OCI-LY7 (cell line): ENCODE data around the gene ATP5F1C. TPM values are rescaled to one million over a fixed set of nuclear protein-coding genes. Genes with fewer than 3 reads are reported as not detected.
A peak's percentile ranks its signal among the peaks of the same experiment; 100 is the strongest.

Experiments used
- Bru-seq: library from RNA; stranded (reverse); fragments of 400-500 nt; gene quantifications from one replicate; lab custom pipeline; 2021; lab: Mats Ljungman, UMichigan
- BruChase-seq, 2 experiments: library from RNA; stranded (reverse); fragments of 400-500 nt; gene quantifications; one replicate each; lab custom pipeline; 2021; lab: Mats Ljungman, UMichigan
- BruUV-seq: library from RNA; stranded (reverse); fragments of 400-500 nt; replicated peaks from 2 replicates; lab custom pipeline; 2021; lab: Mats Ljungman, UMichigan
- CTCF ChIA-PET: fragments of 300-600 bp; sonication (Branson Sonifier 250); formaldehyde crosslinking; loops from one replicate; lab custom pipeline; 2022; ENCODE audit warnings: antibody characterized with exemption; ENCODE audit not compliant: unreplicated experiment; lab: Charles Lee
- POLR2A ChIA-PET: fragments of 300-600 bp; sonication (Branson Sonifier 250); formaldehyde crosslinking; loops from one replicate; lab custom pipeline; 2022; ENCODE audit warnings: antibody characterized with exemption; lab: Charles Lee
- DNase-seq: peaks from one replicate; pipeline ENCODE4 v3.0.0-alpha.2; 2015; ENCODE audit warnings: low spot score
- H2AFZ ChIP-seq: fragments of 200-600 bp; sonication (generic), shearing (Covaris generic); 2 replicates; pipeline ENCODE4 v1.6.1; 2014; ENCODE audit warnings: mild to moderate bottlenecking, antibody characterized with exemption, low read length, moderate library complexity
- H3K27ac ChIP-seq: fragments of 200-600 bp; sonication (generic); 2 replicates; pipeline ENCODE4 v1.5.1; 2014; ENCODE audit warnings: mixed run types, low read depth, mild to moderate bottlenecking, moderate library complexity, low read length, inconsistent platforms; ENCODE audit not compliant: poor library complexity, severe bottlenecking
- H3K36me3 ChIP-seq: fragments of 200-600 bp; sonication (generic); 2 replicates; pipeline ENCODE4 v1.6.1; 2014; ENCODE audit warnings: mild to moderate bottlenecking, antibody characterized with exemption, low read length, moderate library complexity, mixed read lengths; ENCODE audit not compliant: insufficient read depth
- H3K4me1 ChIP-seq: fragments of 200-600 bp; sonication (generic); 2 replicates; pipeline ENCODE4 v1.5.1; 2014; ENCODE audit warnings: mild to moderate bottlenecking, low read length; ENCODE audit not compliant: insufficient read depth, poor library complexity, severe bottlenecking
- H3K4me2 ChIP-seq: fragments of 200-600 bp; sonication (generic); 2 replicates; pipeline ENCODE4 v1.6.1; 2014; ENCODE audit warnings: mild to moderate bottlenecking, low read length
- H3K4me3 ChIP-seq: fragments of 200-600 bp; sonication (generic); 2 replicates; pipeline ENCODE4 v1.5.1; 2014; ENCODE audit warnings: mild to moderate bottlenecking, low read depth, low read length; ENCODE audit not compliant: poor library complexity, severe bottlenecking
- H3K79me2 ChIP-seq: fragments of 200-600 bp; sonication (generic); 2 replicates; pipeline ENCODE4 v1.6.1; 2016; ENCODE audit warnings: low read depth, mild to moderate bottlenecking, low read length, moderate library complexity, mixed read lengths; ENCODE audit not compliant: insufficient read depth
- H3K9me2 ChIP-seq: fragments of 200-600 bp; sonication (generic); 2 replicates; pipeline ENCODE4 v1.6.1; 2016; ENCODE audit warnings: mild to moderate bottlenecking, low read length, mixed read lengths; ENCODE audit not compliant: insufficient read depth
- H3K9me3 ChIP-seq: fragments of 200-600 bp; sonication (generic); 2 replicates; pipeline ENCODE4 v1.6.1; 2014; ENCODE audit warnings: mild to moderate bottlenecking, mixed run types, low read length, mixed read lengths
- H4K20me1 ChIP-seq: fragments of 200-600 bp; sonication (generic); 2 replicates; pipeline ENCODE4 v1.6.1; 2014; ENCODE audit warnings: mild to moderate bottlenecking, antibody characterized with exemption, low read length, moderate library complexity, mixed read lengths; ENCODE audit not compliant: insufficient read depth
- EZH2phosphoT487 ChIP-seq: fragments of 200-600 bp; sonication (generic); IDR thresholded peaks from 2 replicates; pipeline ENCODE4 v1.6.1; 2018; ENCODE audit warnings: low read depth, borderline replicate concordance, mild to moderate bottlenecking, mixed run types, antibody characterized with exemption, low read length, moderate library complexity, mixed read lengths
- intact Hi-C: fragments of 100-400 bp; cut with micrococcal nuclease; formaldehyde crosslinking; loops from one replicate; pipeline ENCODE4 v1.10.0; 2022; ENCODE audit not compliant: unreplicated experiment
- long read RNA-seq: library from polyadenylated mRNA; stranded (forward); transcript quantifications from one replicate; pipeline ENCODE4 v2.0.0, GENCODE V29; 2022
- total RNA-seq, 2 experiments: library from RNA; depleted of rRNA in 1 of 2; stranded (reverse); fragments of >200 nt in 1 of 2; shearing (Covaris generic) in 1 of 2; gene quantifications; 2 replicates each; pipeline ENCODE4 v1.2.3, GENCODE V29; 2014 to 2022
- TF ChIP-seq, protein P1 (sequence below): fragments of 200-600 bp; sonication (generic); conservative IDR thresholded peaks from 2 replicates; pipeline ENCODE4 v1.5.1; 2014; ENCODE audit warnings: mild to moderate bottlenecking, antibody characterized with exemption, low read length, moderate library complexity, mixed read lengths

Gene ATP5F1C
- total RNA-seq (2014; rRNA removed; shearing (Covaris generic)) = 221 and 242 TPM in 2 replicates
- 283 and 304 TPM in 2 replicates for total RNA-seq (2022)
- Bru-seq, nascent RNA = percentile 90 among the genes with signal in this experiment
- percentile 94 among the genes with signal in this experiment for BruChase-seq, experiment 1, labeled RNA remaining after a 6-hour chase
- BruChase-seq, experiment 2, labeled RNA remaining after a 2-hour chase = percentile 91 among the genes with signal in this experiment
- long read RNA-seq, transcript ATP5F1C-202 (10 exons, 1,163 nt) = major isoform, 265 of 323 reads
- long read RNA-seq, transcript ATP5F1C-209 (4 exons, 460 nt) = minor isoform, 17 of 323 reads
- long read RNA-seq, partial matches to known transcripts = 15 of 323 reads
- long read RNA-seq, other reads (novel, unspliced or antisense) = 20 of 323 reads

DNA sequence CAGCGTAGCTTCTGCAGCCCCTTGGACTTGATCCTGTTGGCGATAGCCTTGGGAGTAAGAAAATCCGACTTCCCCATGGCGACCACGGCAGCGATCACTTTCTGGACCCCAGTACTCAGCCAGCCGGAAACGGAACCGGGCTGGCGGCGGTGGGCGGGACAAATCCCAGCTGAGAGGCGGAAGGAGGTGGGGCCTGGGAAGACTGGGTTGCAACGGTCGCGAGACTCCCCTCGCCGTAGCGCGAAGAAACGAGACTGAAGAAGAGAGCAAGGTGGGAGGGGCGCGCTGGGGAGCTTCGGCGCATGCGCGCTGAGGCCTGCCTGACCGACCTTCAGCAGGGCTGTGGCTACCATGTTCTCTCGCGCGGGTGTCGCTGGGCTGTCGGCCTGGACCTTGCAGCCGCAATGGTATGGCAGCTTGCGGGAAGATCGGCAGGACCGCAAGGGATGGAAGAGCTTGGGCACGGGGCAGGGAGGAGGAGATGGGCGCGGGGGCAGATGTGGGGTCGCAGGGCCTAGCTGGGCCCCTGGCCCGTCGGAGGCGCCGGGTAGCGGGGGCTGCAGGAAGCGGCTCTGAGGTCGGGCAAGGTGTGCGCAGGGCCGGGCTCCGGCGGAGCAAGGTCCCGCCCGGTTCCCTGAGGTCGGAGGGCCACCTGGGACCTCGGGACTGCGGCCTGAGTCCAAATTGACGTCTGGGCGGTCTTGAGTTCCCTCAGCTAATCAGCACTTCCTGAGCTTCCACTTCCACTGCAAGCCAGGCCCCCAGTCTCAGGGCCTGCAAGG lies at the start of gene ATP5F1C, which contains the start of gene KIN:
TSS of gene ATP5F1C (plus strand) at position 321 of the 782 bp plus-strand sequence. CDS start at position 352, 31 bp downstream.
TSS of gene KIN (minus strand) at position 137 of the 782 bp plus-strand sequence. CDS start at position 77, 60 bp downstream.
- intact Hi-C loops = loop anchor here (2.0 kb wide), 1 partner anchor 31 kb away; the partner anchor contains the start of gene TAF3
- Histone ChIP-seq H3K4me1 (peaks cover 20% of the 10 kb centered on the region), H3K79me2 (peaks cover 98% of the 10 kb centered on the region), H3K4me3 (peak within 1 kb of the TSS; percentile 79), H3K27ac (peak within 1 kb of the TSS; percentile 35), H3K9me3 (no peaks in the 10 kb centered on the region), H3K4me2 (peak within 1 kb of the TSS; percentile 91), H3K36me3 (peaks cover 44% of the 10 kb centered on the region), H3K9me2 (no peaks in the 10 kb centered on the region), H4K20me1 (peaks cover 42% of the 10 kb centered on the region), H2AFZ (peak within 1 kb of the TSS; percentile 45)
- no peak for TF ChIP-seq EZH2phosphoT487
- TF ChIP-seq, protein P1, sequence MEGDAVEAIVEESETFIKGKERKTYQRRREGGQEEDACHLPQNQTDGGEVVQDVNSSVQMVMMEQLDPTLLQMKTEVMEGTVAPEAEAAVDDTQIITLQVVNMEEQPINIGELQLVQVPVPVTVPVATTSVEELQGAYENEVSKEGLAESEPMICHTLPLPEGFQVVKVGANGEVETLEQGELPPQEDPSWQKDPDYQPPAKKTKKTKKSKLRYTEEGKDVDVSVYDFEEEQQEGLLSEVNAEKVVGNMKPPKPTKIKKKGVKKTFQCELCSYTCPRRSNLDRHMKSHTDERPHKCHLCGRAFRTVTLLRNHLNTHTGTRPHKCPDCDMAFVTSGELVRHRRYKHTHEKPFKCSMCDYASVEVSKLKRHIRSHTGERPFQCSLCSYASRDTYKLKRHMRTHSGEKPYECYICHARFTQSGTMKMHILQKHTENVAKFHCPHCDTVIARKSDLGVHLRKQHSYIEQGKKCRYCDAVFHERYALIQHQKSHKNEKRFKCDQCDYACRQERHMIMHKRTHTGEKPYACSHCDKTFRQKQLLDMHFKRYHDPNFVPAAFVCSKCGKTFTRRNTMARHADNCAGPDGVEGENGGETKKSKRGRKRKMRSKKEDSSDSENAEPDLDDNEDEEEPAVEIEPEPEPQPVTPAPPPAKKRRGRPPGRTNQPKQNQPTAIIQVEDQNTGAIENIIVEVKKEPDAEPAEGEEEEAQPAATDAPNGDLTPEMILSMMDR = no peak
- BruUV-seq = no TSS peak
- POLR2A ChIA-PET = interaction anchor here (0.6 to 2.8 kb wide), 9 partner anchors 10 to 640 kb away, joined by 3 to 39 read pairs (median 3); partner anchors contain the start of gene TAF3
- CTCF ChIA-PET = interaction anchor here (0.6 to 2.5 kb wide), 4 partner anchors 10 to 274 kb away, joined by 3 to 11 read pairs (median 4); partner anchors contain the start of gene TAF3
- DNase-seq = peak; percentile 97

DNA sequence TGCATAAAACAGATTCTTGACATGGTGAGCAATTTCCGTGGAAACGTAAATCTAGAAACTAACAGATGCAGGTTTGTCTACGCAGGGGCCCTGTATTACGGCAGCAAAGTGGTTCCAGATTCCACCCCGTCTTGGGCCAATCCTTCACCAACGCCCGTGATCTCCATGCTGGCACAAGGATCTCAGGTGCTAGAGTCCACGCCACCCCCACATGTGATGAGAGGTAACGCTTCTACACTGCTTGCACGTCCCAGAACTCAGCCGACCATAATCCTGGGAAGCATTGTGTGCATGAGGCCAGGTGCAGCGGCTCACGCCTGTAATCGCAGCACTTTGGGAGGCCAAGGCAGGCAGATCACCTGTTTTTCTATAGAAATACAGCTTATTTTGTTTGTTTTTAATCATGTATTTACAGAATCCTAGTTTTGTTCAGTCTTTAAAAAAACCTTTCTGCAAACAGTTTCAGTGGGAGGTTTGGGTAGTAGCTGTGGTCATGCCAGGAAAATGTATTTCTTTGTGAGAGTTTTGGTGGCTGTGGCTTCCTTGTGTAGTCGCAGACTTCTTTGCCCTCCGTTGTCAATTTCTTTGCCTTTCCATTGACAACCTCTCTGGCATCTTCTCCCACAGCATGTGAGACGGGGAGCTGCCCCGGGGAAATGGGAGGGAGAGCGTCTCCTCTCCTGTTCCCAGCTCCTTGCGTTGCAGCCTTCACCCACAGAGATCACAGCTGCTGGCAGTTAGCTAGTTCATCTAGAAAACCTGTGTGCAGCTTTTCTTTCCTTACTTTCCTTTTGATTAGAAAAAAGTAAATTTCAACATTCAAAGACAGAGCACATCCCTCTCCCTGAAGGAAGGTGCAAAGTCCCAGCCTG lies 49.2 kb upstream of the ATP5F1C start:
- TF ChIP-seq, protein P1 = no peak
- TF ChIP-seq EZH2phosphoT487 = no peak
- Histone ChIP-seq H4K20me1 (no peaks in the 10 kb centered on the region), H3K36me3 (no peaks in the 10 kb centered on the region), H3K27ac (no peak overlapping the region), H3K4me1 (no peaks in the 10 kb centered on the region), H3K4me3 (no peak overlapping the region), H3K9me2 (no peaks in the 10 kb centered on the region), H3K9me3 (no peaks in the 10 kb centered on the region), H3K79me2 (no peaks in the 10 kb centered on the region), H2AFZ (no peak overlapping the region), H3K4me2 (no peak overlapping the region)
- no peak for DNase-seq
- POLR2A ChIA-PET = interaction anchor here (0.5 to 0.6 kb wide), 2 partner anchors 19 to 136 kb away, joined by 3 to 4 read pairs; no protein-coding TSS in a partner anchor
- intact Hi-C loops = no loop called here
- CTCF ChIA-PET = no interaction called here
- no TSS peak for BruUV-seq
